Measurements from ENCODE around the gene DDX42. TPM values are rescaled to one million over a fixed set of nuclear protein-coding genes. Genes with fewer than 3 reads are reported as not detected.
A peak's percentile ranks its signal among the peaks of the same experiment; 100 is the strongest.

Gene DDX42
- total and polyA plus RNA-seq, 2 of the 13 experiments (the other 11 are each of a cell fraction or from before 2014, with no cell fraction given), result 87.2 to 92.9 TPM

DNA sequence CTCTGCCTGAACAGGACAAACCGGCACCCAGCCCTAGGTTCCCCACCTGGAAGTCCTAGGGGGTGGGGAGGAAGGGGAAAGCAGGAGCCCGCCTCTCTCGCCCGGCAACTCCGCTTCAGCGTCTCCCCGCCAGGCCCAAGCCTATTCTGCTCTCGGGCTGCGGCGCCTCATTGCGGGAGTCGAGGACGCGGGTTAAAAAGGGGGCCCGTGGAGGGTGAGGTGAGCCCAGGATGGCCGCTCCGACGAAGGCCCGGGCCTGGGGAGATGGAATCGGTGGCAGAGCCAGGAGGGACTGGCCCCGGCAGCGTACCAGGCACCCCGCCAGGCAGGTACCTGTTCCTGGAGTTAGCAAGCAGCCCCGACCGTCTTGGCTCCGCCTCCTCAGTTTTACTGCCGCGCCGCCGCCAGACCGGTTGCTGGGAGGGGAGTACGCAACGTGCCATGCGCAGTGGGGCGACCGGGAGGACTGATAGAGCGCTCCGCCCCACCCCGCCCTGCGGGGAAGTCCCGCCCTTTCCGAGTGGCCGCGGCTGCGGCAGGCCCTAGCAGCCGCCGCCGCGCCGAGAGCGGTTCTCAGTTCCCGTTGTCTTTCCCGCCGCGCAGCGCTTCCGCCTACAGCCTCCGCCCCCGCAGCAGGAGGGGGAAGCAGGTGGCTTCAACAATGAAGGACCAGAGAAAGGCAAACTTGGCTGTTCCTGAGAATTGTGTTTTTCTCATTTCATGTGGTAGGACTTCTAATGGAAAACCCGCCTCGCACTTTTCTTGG lies 32.4 kb upstream of the DDX42 start, which contains the start of gene STRADA (continued):
- peak; percentile 97 for TF ChIP-seq DZIP1 (CRISPR knock-in tag; IDR thresholded peaks at IDR 0.05)
- 0 out of 2 replicates have a peak, but pooled peaks have one; percentile 7 for TF ChIP-seq CREM (IDR thresholded peaks at IDR 0.05)
- TF ChIP-seq CREM (CRISPR knock-in tag; IDR thresholded peaks at IDR 0.05), result no peak
- no peak for TF ChIP-seq EP300 (IDR thresholded peaks at IDR 0.05; ENCODE audit: low read depth in 2 of 2, low read length in 2 of 2)
- 0 out of 2 replicates have a peak, but pooled peaks have one; percentile 4 for TF ChIP-seq EP300 (CRISPR knock-in tag; IDR thresholded peaks at IDR 0.05; ENCODE audit: borderline replicate concordance)
- peak; percentile 96 for TF ChIP-seq E2F5 (CRISPR knock-in tag; conservative IDR thresholded peaks at IDR 0.05)
- TF ChIP-seq, protein P1, sequence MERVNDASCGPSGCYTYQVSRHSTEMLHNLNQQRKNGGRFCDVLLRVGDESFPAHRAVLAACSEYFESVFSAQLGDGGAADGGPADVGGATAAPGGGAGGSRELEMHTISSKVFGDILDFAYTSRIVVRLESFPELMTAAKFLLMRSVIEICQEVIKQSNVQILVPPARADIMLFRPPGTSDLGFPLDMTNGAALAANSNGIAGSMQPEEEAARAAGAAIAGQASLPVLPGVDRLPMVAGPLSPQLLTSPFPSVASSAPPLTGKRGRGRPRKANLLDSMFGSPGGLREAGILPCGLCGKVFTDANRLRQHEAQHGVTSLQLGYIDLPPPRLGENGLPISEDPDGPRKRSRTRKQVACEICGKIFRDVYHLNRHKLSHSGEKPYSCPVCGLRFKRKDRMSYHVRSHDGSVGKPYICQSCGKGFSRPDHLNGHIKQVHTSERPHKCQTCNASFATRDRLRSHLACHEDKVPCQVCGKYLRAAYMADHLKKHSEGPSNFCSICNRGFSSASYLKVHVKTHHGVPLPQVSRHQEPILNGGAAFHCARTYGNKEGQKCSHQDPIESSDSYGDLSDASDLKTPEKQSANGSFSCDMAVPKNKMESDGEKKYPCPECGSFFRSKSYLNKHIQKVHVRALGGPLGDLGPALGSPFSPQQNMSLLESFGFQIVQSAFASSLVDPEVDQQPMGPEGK (CRISPR knock-in tag; IDR thresholded peaks at IDR 0.05), result peak; percentile 46; the same call in 1 of the 2 replicates
- peak; percentile 39; the same call in 1 of the 2 replicates for TF ChIP-seq PAXIP1 (CRISPR knock-in tag; conservative IDR thresholded peaks at IDR 0.05)
- peak; percentile 29; the same call in 1 of the 2 replicates for TF ChIP-seq ZBTB46 (CRISPR knock-in tag; IDR thresholded peaks at IDR 0.05; ENCODE audit: borderline replicate concordance)
- peak; percentile 29; the same call in 1 of the 2 replicates for TF ChIP-seq NCOA2 (CRISPR knock-in tag; IDR thresholded peaks at IDR 0.05)
- TF ChIP-seq SIX1 (CRISPR knock-in tag; IDR thresholded peaks at IDR 0.05; ENCODE audit: borderline replicate concordance), result no peak; the same call in 1 of the 2 replicates
- peak; percentile 5; the same call in 1 of the 2 replicates for TF ChIP-seq ZNF775 (CRISPR knock-in tag; IDR thresholded peaks at IDR 0.05; ENCODE audit: borderline replicate concordance)
- TF ChIP-seq, protein P2, sequence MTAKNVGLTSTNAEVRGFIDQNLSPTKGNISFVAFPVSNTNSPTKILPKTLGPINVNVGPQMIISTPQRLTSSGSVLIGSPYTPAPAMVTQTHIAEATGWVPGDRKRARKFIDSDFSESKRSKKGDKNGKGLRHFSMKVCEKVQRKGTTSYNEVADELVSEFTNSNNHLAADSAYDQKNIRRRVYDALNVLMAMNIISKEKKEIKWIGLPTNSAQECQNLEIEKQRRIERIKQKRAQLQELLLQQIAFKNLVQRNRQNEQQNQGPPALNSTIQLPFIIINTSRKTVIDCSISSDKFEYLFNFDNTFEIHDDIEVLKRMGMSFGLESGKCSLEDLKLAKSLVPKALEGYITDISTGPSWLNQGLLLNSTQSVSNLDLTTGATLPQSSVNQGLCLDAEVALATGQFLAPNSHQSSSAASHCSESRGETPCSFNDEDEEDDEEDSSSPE (CRISPR knock-in tag; IDR thresholded peaks at IDR 0.05), result peak; percentile 99
- peak; percentile 77 for TF ChIP-seq YEATS4 (CRISPR knock-in tag; IDR thresholded peaks at IDR 0.05; ENCODE audit: borderline replicate concordance)
- peak; percentile 23; the same call in 1 of the 2 replicates for TF ChIP-seq ZNF556 (CRISPR knock-in tag; IDR thresholded peaks at IDR 0.05; ENCODE audit: borderline replicate concordance)
